H9 (cell line): ENCODE measurements around the gene ATP1A4. TPM values are rescaled to one million over a fixed set of nuclear protein-coding genes. Genes with fewer than 3 reads are reported as not detected.

Source experiments
- DNase-seq: peaks from one replicate; pipeline ENCODE4 v3.0.0-alpha.2; 2017
- H2AFZ ChIP-seq: one replicate; pipeline ENCODE4 v1.6.1; 2013; ENCODE audit warnings: mild to moderate bottlenecking, low read length, control low read depth, moderate library complexity
- H2AK5ac ChIP-seq: 2 replicates; pipeline ENCODE4 v1.6.1; 2013; ENCODE audit warnings: low read length, control low read depth, mixed read lengths; ENCODE audit not compliant: insufficient read length
- H2BK120ac ChIP-seq: one replicate; pipeline ENCODE4 v1.6.1; 2013; ENCODE audit warnings: low read depth, mild to moderate bottlenecking, low read length, control low read depth, inconsistent platforms; ENCODE audit not compliant: poor library complexity, severe bottlenecking
- H2BK12ac ChIP-seq: 2 replicates; pipeline ENCODE4 v1.6.1; 2013; ENCODE audit warnings: low read length, control low read depth, mixed read lengths, low read depth; ENCODE audit not compliant: insufficient read length
- H2BK15ac ChIP-seq: 2 replicates; pipeline ENCODE4 v1.6.1; 2013; ENCODE audit warnings: low read depth, low read length, control low read depth
- H2BK20ac ChIP-seq: one replicate; pipeline ENCODE4 v1.6.1; 2013; ENCODE audit warnings: low read depth, mild to moderate bottlenecking, low read length, control low read depth, inconsistent platforms; ENCODE audit not compliant: poor library complexity, severe bottlenecking
- H2BK5ac ChIP-seq: 2 replicates; pipeline ENCODE4 v1.6.1; 2013; ENCODE audit warnings: low read length, control low read depth, mixed read lengths; ENCODE audit not compliant: insufficient read length
- H3K14ac ChIP-seq: 2 replicates; pipeline ENCODE4 v1.6.1; 2013; ENCODE audit warnings: low read length, control low read depth; ENCODE audit not compliant: insufficient read depth
- H3K18ac ChIP-seq: 2 replicates; pipeline ENCODE4 v1.6.1; 2013; ENCODE audit warnings: low read depth, mild to moderate bottlenecking, mixed read lengths, low read length, control low read depth; ENCODE audit not compliant: insufficient read length
- H3K23ac ChIP-seq: 2 replicates; pipeline ENCODE4 v1.6.1; 2013; ENCODE audit warnings: low read length, control low read depth, mixed read lengths, low read depth; ENCODE audit not compliant: insufficient read length
- H3K23me2 ChIP-seq: 2 replicates; pipeline ENCODE4 v1.6.1; 2013; ENCODE audit warnings: low read depth, mild to moderate bottlenecking, mixed read lengths, low read length, control low read depth; ENCODE audit not compliant: insufficient read length, poor library complexity, severe bottlenecking
- H3K27ac ChIP-seq: 2 replicates; pipeline ENCODE4 v1.5.1; 2013; ENCODE audit warnings: low read length, control low read depth, mixed read lengths, low read depth; ENCODE audit not compliant: insufficient read length
- H3K27me3 ChIP-seq: 2 replicates; pipeline ENCODE4 v1.6.1; 2013; ENCODE audit warnings: low read length, control low read depth, inconsistent platforms; ENCODE audit not compliant: insufficient read depth
- H3K4ac ChIP-seq: 2 replicates; pipeline ENCODE4 v1.6.1; 2013; ENCODE audit warnings: low read depth, mild to moderate bottlenecking, control low read depth, inconsistent platforms, low read length, moderate library complexity
- H3K4me1 ChIP-seq: 2 replicates; pipeline ENCODE4 v1.6.1; 2013; ENCODE audit warnings: low read length, control low read depth, inconsistent platforms; ENCODE audit not compliant: insufficient read depth
- H3K4me2 ChIP-seq: 2 replicates; pipeline ENCODE4 v1.6.1; 2013; ENCODE audit warnings: low read length, control low read depth, mixed read lengths; ENCODE audit not compliant: insufficient read length, insufficient read depth
- H3K56ac ChIP-seq: 2 replicates; pipeline ENCODE4 v1.6.1; 2013; ENCODE audit warnings: low read depth, mild to moderate bottlenecking, mixed read lengths, low read length, control low read depth; ENCODE audit not compliant: insufficient read length
- H3K79me1 ChIP-seq: 2 replicates; pipeline ENCODE4 v1.6.1; 2013; ENCODE audit warnings: low read depth, mild to moderate bottlenecking, moderate library complexity, low read length, control low read depth, inconsistent platforms; ENCODE audit not compliant: insufficient read depth, poor library complexity, severe bottlenecking
- H3K79me2 ChIP-seq: 2 replicates; pipeline ENCODE4 v1.6.1; 2013; ENCODE audit warnings: low read length, control low read depth, inconsistent platforms; ENCODE audit not compliant: insufficient read depth
- H3K9ac ChIP-seq: 2 replicates; pipeline ENCODE4 v1.6.1; 2013; ENCODE audit warnings: low read length, control low read depth, mixed read lengths; ENCODE audit not compliant: insufficient read length; ENCODE audit errors: extremely low read depth
- H3K9me3 ChIP-seq: one replicate; pipeline ENCODE4 v1.6.1; 2013; ENCODE audit warnings: low read depth, low read length, inconsistent platforms; ENCODE audit not compliant: control insufficient read depth
- H3T11ph ChIP-seq: one replicate; pipeline ENCODE4 v1.6.1; 2013; ENCODE audit warnings: mild to moderate bottlenecking, low read length, control low read depth, inconsistent platforms
- H4K20me1 ChIP-seq: one replicate; pipeline ENCODE4 v1.6.1; 2013; ENCODE audit not compliant: control insufficient read depth, insufficient read length, insufficient read depth
- H4K5ac ChIP-seq: 2 replicates; pipeline ENCODE4 v1.6.1; 2013; ENCODE audit warnings: low read depth, mild to moderate bottlenecking, mixed read lengths, low read length, control low read depth; ENCODE audit not compliant: insufficient read length
- H4K8ac ChIP-seq: replicated peaks from 2 replicates; pipeline ENCODE4 v1.6.1; 2013; ENCODE audit warnings: low read length, control low read depth, mixed read lengths, low read depth; ENCODE audit not compliant: insufficient read length
- H4K91ac ChIP-seq: 2 replicates; pipeline ENCODE4 v1.6.1; 2013; ENCODE audit warnings: low read depth, mild to moderate bottlenecking, moderate library complexity, mixed read lengths, low read length, control low read depth; ENCODE audit not compliant: insufficient read length
- H3K27ac Mint-ChIP-seq, 3 experiments: 2 replicates in 2 of 3; 3 replicates in 1 of 3; pipeline ENCODE4 v1.8.0; 2020 to 2021; ENCODE audit warnings: mixed read lengths in 3 of 3, mild to moderate bottlenecking in 1 of 3, moderate library complexity in 1 of 3
- H3K27me3 Mint-ChIP-seq: 2 replicates; pipeline ENCODE4 v1.8.0; 2021; ENCODE audit warnings: low read depth, mild to moderate bottlenecking, moderate library complexity, mixed read lengths
- H3K36me3 Mint-ChIP-seq, 3 experiments: 2 replicates in 2 of 3; 3 replicates in 1 of 3; pipeline ENCODE4 v1.8.0; 2020 to 2021; ENCODE audit warnings: low read depth in 3 of 3, mixed read lengths in 3 of 3; ENCODE audit not compliant: insufficient read depth in 1 of 3
- H3K4me1 Mint-ChIP-seq, 2 experiments: 2 replicates each; pipeline ENCODE4 v1.8.0; 2020; ENCODE audit warnings: mixed read lengths in 2 of 2
- H3K4me3 Mint-ChIP-seq, 2 experiments: 2 replicates in 1 of 2; 3 replicates in 1 of 2; pipeline ENCODE4 v1.8.0; 2020 to 2021; ENCODE audit warnings: mild to moderate bottlenecking in 2 of 2, mixed read lengths in 2 of 2, moderate library complexity in 1 of 2
- H3K9me3 Mint-ChIP-seq, 2 experiments: 2 replicates in 1 of 2; 3 replicates in 1 of 2; pipeline ENCODE4 v1.8.0; 2020; ENCODE audit warnings: mild to moderate bottlenecking in 2 of 2, mixed read lengths in 2 of 2, moderate library complexity in 1 of 2
- CTCF ChIP-seq: fragments of 200-600 bp; sonication (generic); conservative IDR thresholded peaks from 3 replicates; pipeline ENCODE4 v1.8.0; 2021; ENCODE audit warnings: antibody characterized with exemption, mild to moderate bottlenecking
- WGBS: extraction: QIAGEN DNeasy Blood & Tissue Kit; methylation state at CpG from one replicate; pipeline ENCODE4 v1.1.7; 2013; ENCODE audit warnings: missing lambda C conversion rate, low lambda C conversion rate, mixed read lengths; ENCODE audit not compliant: insufficient read length; ENCODE audit errors: extremely low coverage; 5-methylcytosine and 5-hydroxymethylcytosine counted together
- total RNA-seq: library from RNA; stranded (reverse); gene quantifications from 2 replicates; pipeline ENCODE4 v1.2.1, GENCODE V29; 2021

ATP1A4 gene
- total RNA-seq, 1 experiment from 2014 or later = 0.20 TPM

- no peak overlapping the region for H4K91ac ChIP-seq
- H4K20me1 ChIP-seq = no peaks in the 10 kb centered on the region
Observed at GRCh38 chr1:160186729-160187128, 35.3 kb downstream of the ATP1A4 start.

More at GRCh38 chr1:160186729-160187128, 35.3 kb downstream of the ATP1A4 start:
- H3K4me3 Mint-ChIP-seq = no peak overlapping the region
- no peak overlapping the region for H2BK120ac ChIP-seq
- no peaks in the 10 kb centered on the region; a peak in 1 of 7 replicates for H3K36me3 Mint-ChIP-seq
- H4K8ac ChIP-seq = no peak overlapping the region
- H3K23ac ChIP-seq = no peak overlapping the region
- H3K4ac ChIP-seq = no peak overlapping the region
- H2AFZ ChIP-seq = no peak overlapping the region
- no peak for DNase-seq
- no peak overlapping the region for H3K18ac ChIP-seq
- TF ChIP-seq CTCF = no peak
- H3K23me2 ChIP-seq = no peaks in the 10 kb centered on the region
- no peak overlapping the region for H2BK5ac ChIP-seq
- H3K27me3 ChIP-seq = no peaks in the 10 kb centered on the region
- no peak overlapping the region for H3K4me2 ChIP-seq
- peaks cover 21% of the 10 kb centered on the region for H3K27me3 Mint-ChIP-seq
- H3K14ac ChIP-seq = no peak overlapping the region
- no peak overlapping the region for H2BK15ac ChIP-seq
- H3K27ac ChIP-seq = no peak overlapping the region
- H3K79me1 ChIP-seq = no peaks in the 10 kb centered on the region
- no peak overlapping the region for H2AK5ac ChIP-seq
- no peak overlapping the region for H2BK12ac ChIP-seq
- H3K56ac ChIP-seq = no peak overlapping the region
- H3K79me2 ChIP-seq = no peaks in the 10 kb centered on the region
- H3K4me1 Mint-ChIP-seq = peaks cover 9 to 13% of the 10 kb centered on the region in 2 experiments; a peak in 3 of 4 replicates
- no peaks in the 10 kb centered on the region for H3K9me3 ChIP-seq
- no peak overlapping the region; a peak in 1 of 7 replicates for H3K27ac Mint-ChIP-seq
- WGBS = no CpG with 5 or more reads among the region's 2 CpGs
- no peaks in the 10 kb centered on the region; the same call in 1 of the 2 replicates for H3K4me1 ChIP-seq
- H2BK20ac ChIP-seq = no peak overlapping the region
- no peak overlapping the region for H3T11ph ChIP-seq
- H4K5ac ChIP-seq = no peak overlapping the region
- no peak overlapping the region for H3K9ac ChIP-seq
- H3K9me3 Mint-ChIP-seq = no peaks in the 10 kb centered on the region
